Neural progenitor cell (in vitro differentiated cells): Measurements from ENCODE around the gene KRTAP10-6. TPM values are rescaled to one million over a fixed set of nuclear protein-coding genes. Genes with fewer than 3 reads are reported as not detected.

Source experiments
- DNase-seq: peaks from one replicate; pipeline ENCODE4 v3.0.0-alpha.2; 2016; ENCODE audit warnings: low spot score
- H2AFZ ChIP-seq: fragments of 200-600 bp; sonication (generic); replicated peaks from 2 replicates; pipeline ENCODE4 v1.6.1; 2016; ENCODE audit warnings: antibody characterized with exemption
- H3F3A ChIP-seq: fragments of 200-600 bp; sonication (generic); 2 replicates; pipeline ENCODE4 v1.6.1; 2016; ENCODE audit warnings: antibody characterized with exemption, low read depth
- H3K27ac ChIP-seq: fragments of 200-600 bp; sonication (generic); 2 replicates; pipeline ENCODE4 v1.5.1; 2016; ENCODE audit warnings: mild to moderate bottlenecking
- H3K27me3 ChIP-seq: fragments of 200-600 bp; sonication (generic); 2 replicates; pipeline ENCODE4 v1.6.1; 2016; ENCODE audit warnings: mild to moderate bottlenecking, moderate library complexity
- H3K36me3 ChIP-seq: fragments of 200-600 bp; sonication (generic); 2 replicates; pipeline ENCODE4 v1.5.1; 2016
- H3K4me1 ChIP-seq: fragments of 200-600 bp; sonication (generic); 2 replicates; pipeline ENCODE4 v1.6.1; 2016; ENCODE audit warnings: mixed run types
- H3K4me2 ChIP-seq: fragments of 200-600 bp; sonication (generic); 2 replicates; pipeline ENCODE4 v1.6.1; 2016
- H3K4me3 ChIP-seq: fragments of 200-600 bp; sonication (generic); 2 replicates; pipeline ENCODE4 v1.5.1; 2016
- H3K79me2 ChIP-seq: fragments of 200-600 bp; sonication (generic); 2 replicates; pipeline ENCODE4 v1.6.1; 2016; ENCODE audit warnings: low read depth
- H3K9ac ChIP-seq: fragments of 200-600 bp; sonication (generic); 2 replicates; pipeline ENCODE4 v1.6.1; 2016
- H3K9me3 ChIP-seq: fragments of 200-600 bp; sonication (generic); 2 replicates; pipeline ENCODE4 v1.5.1; 2016; ENCODE audit warnings: low read depth
- H4K20me1 ChIP-seq: fragments of 200-600 bp; sonication (generic); 2 replicates; pipeline ENCODE4 v1.6.1; 2016; ENCODE audit warnings: low read depth
- H3K27ac Mint-ChIP-seq: 3 replicates; pipeline ENCODE4 v1.8.0; 2021; ENCODE audit warnings: mixed read lengths
- H3K27me3 Mint-ChIP-seq: 2 replicates; pipeline ENCODE4 v1.8.0; 2022; ENCODE audit warnings: low read depth, mild to moderate bottlenecking, inconsistent platforms, moderate library complexity, mixed read lengths; ENCODE audit not compliant: insufficient read depth
- H3K36me3 Mint-ChIP-seq: 3 replicates; pipeline ENCODE4 v1.8.0; 2021; ENCODE audit warnings: mixed read lengths
- H3K4me1 Mint-ChIP-seq: 3 replicates; pipeline ENCODE4 v1.8.0; 2021; ENCODE audit warnings: mixed read lengths
- H3K4me3 Mint-ChIP-seq: 3 replicates; pipeline ENCODE4 v1.8.0; 2021; ENCODE audit warnings: mild to moderate bottlenecking, moderate library complexity, mixed read lengths
- H3K9me3 Mint-ChIP-seq: 3 replicates; pipeline ENCODE4 v1.8.0; 2020; ENCODE audit warnings: mixed read lengths
- EZH2 ChIP-seq: fragments of 200-600 bp; sonication (generic); IDR thresholded peaks from 2 replicates; pipeline ENCODE4 v1.6.1; 2017; ENCODE audit warnings: antibody characterized with exemption, mild to moderate bottlenecking, moderate library complexity
- EZH2phosphoT487 ChIP-seq: fragments of 200-600 bp; sonication (generic); IDR thresholded peaks from 2 replicates; pipeline ENCODE4 v1.6.1; 2017; ENCODE audit warnings: antibody characterized with exemption
- total RNA-seq: library from RNA; depleted of rRNA; stranded (reverse); fragments of >200 nt; gene quantifications from 2 replicates; pipeline ENCODE4 v1.2.3, GENCODE V29; 2015; ENCODE audit warnings: low replicate concordance
- TF ChIP-seq, protein P1 (sequence below): fragments of 200-600 bp; sonication (generic); IDR thresholded peaks from 2 replicates; pipeline ENCODE4 v1.5.1; 2017; ENCODE audit warnings: antibody characterized with exemption, mild to moderate bottlenecking

The KRTAP10-6 gene
- total RNA-seq, 1 donor from 2014 or later = not detected

GRCh38 chr21:44599264-44600029 is 7.1 kb upstream of the KRTAP10-6 start:
- Mint-ChIP-seq H3K27ac (no peak overlapping the region), H3K4me1 (peaks cover 9% of the 10 kb centered on the region), H3K36me3 (no peaks in the 10 kb centered on the region), H3K9me3 (peaks cover 2% of the 10 kb centered on the region), H3K4me3 (no peak overlapping the region), H3K27me3 (peaks cover 10% of the 10 kb centered on the region)
- H3K4me1 ChIP-seq = peaks cover 27% of the 10 kb centered on the region
- no peak for TF ChIP-seq EZH2
- TF ChIP-seq, protein P1, sequence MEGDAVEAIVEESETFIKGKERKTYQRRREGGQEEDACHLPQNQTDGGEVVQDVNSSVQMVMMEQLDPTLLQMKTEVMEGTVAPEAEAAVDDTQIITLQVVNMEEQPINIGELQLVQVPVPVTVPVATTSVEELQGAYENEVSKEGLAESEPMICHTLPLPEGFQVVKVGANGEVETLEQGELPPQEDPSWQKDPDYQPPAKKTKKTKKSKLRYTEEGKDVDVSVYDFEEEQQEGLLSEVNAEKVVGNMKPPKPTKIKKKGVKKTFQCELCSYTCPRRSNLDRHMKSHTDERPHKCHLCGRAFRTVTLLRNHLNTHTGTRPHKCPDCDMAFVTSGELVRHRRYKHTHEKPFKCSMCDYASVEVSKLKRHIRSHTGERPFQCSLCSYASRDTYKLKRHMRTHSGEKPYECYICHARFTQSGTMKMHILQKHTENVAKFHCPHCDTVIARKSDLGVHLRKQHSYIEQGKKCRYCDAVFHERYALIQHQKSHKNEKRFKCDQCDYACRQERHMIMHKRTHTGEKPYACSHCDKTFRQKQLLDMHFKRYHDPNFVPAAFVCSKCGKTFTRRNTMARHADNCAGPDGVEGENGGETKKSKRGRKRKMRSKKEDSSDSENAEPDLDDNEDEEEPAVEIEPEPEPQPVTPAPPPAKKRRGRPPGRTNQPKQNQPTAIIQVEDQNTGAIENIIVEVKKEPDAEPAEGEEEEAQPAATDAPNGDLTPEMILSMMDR = no peak
- TF ChIP-seq EZH2phosphoT487 = no peak
- H3K36me3 ChIP-seq = no peaks in the 10 kb centered on the region
- peak overlapping the region; percentile 90 for H3K27ac ChIP-seq
- DNase-seq = no peak
- no peak overlapping the region for H3K4me2 ChIP-seq
- H3K79me2 ChIP-seq = no peaks in the 10 kb centered on the region
- peaks cover 24% of the 10 kb centered on the region for H3F3A ChIP-seq
- peaks cover 3% of the 10 kb centered on the region for H3K9me3 ChIP-seq
- H3K4me3 ChIP-seq = no peak overlapping the region
- no peaks in the 10 kb centered on the region for H3K27me3 ChIP-seq
- H4K20me1 ChIP-seq = no peaks in the 10 kb centered on the region
- peak overlapping the region; percentile 9 for H2AFZ ChIP-seq
- no peak overlapping the region for H3K9ac ChIP-seq

- H3K27ac ChIP-seq = peak overlapping the region; percentile 90
- H3K27me3 ChIP-seq = no peaks in the 10 kb centered on the region
- no peak overlapping the region for H3K9ac ChIP-seq
- H3K27me3 Mint-ChIP-seq = peaks cover 10% of the 10 kb centered on the region
- peaks cover 24% of the 10 kb centered on the region for H3F3A ChIP-seq
- peak overlapping the region; percentile 27 for H2AFZ ChIP-seq
- H3K4me3 ChIP-seq = no peak overlapping the region
- no peak for TF ChIP-seq EZH2
- TF ChIP-seq, protein P1 = no peak
- TF ChIP-seq EZH2phosphoT487 = no peak
- no peaks in the 10 kb centered on the region for H4K20me1 ChIP-seq
- H3K4me1 Mint-ChIP-seq = peaks cover 14% of the 10 kb centered on the region
- peaks cover 27% of the 10 kb centered on the region for H3K4me1 ChIP-seq
- no peaks in the 10 kb centered on the region for H3K36me3 Mint-ChIP-seq
- H3K4me2 ChIP-seq = peak overlapping the region; percentile 37
- peak; percentile 77 for DNase-seq
- no peak overlapping the region for H3K4me3 Mint-ChIP-seq
- H3K27ac Mint-ChIP-seq = no peak overlapping the region
- H3K79me2 ChIP-seq = no peaks in the 10 kb centered on the region
- no peaks in the 10 kb centered on the region for H3K36me3 ChIP-seq
- peaks cover 3% of the 10 kb centered on the region for H3K9me3 ChIP-seq
- peaks cover 2% of the 10 kb centered on the region for H3K9me3 Mint-ChIP-seq
Measured at GRCh38 chr21:44598061-44598460, 5.8 kb upstream of the KRTAP10-6 start.

- no peak for DNase-seq
Measured at GRCh38 chr21:44596068-44596725, 3.9 kb upstream of the KRTAP10-6 start.

More at GRCh38 chr21:44596068-44596725, 3.9 kb upstream of the KRTAP10-6 start:
- Mint-ChIP-seq H3K27me3 (peaks cover 7% of the 10 kb centered on the region), H3K36me3 (no peaks in the 10 kb centered on the region), H3K9me3 (peaks cover 2% of the 10 kb centered on the region), H3K27ac (no peak overlapping the region), H3K4me1 (peaks cover 13% of the 10 kb centered on the region), H3K4me3 (no peak overlapping the region)
- H2AFZ ChIP-seq = no peak overlapping the region
- H3K4me2 ChIP-seq = no peak overlapping the region
- no peaks in the 10 kb centered on the region for H3K79me2 ChIP-seq
- peaks cover 32% of the 10 kb centered on the region for H3K4me1 ChIP-seq
- H3K27ac ChIP-seq = no peak overlapping the region
- H3F3A ChIP-seq = peaks cover 24% of the 10 kb centered on the region
- H4K20me1 ChIP-seq = no peaks in the 10 kb centered on the region
- TF ChIP-seq EZH2 (no peak), EZH2phosphoT487 (no peak)
- TF ChIP-seq, protein P1 = no peak
- H3K4me3 ChIP-seq = no peak overlapping the region
- H3K9ac ChIP-seq = no peak overlapping the region
- peaks cover 3% of the 10 kb centered on the region for H3K9me3 ChIP-seq
- no peaks in the 10 kb centered on the region for H3K36me3 ChIP-seq
- H3K27me3 ChIP-seq = no peaks in the 10 kb centered on the region
